Suprapubic skin (tissue), 4 donors: ENCODE results near the gene FGF1. TPM values are rescaled to one million over a fixed set of nuclear protein-coding genes. Genes with fewer than 3 reads are reported as not detected.
A peak's percentile ranks its signal among the peaks of the same experiment; 100 is the strongest.

Source experiments
- DNase-seq, 2 donors: peaks; one replicate each; pipeline ENCODE4 v3.0.0-alpha.2; 2019; ENCODE audit warnings: low spot score in 2 of 2
- H3K27ac ChIP-seq: fragments of 200-600 bp; sonication (generic); one replicate; pipeline ENCODE4 v1.5.1; 2019
- H3K27me3 ChIP-seq: fragments of 200-600 bp; sonication (generic); one replicate; pipeline ENCODE4 v1.5.1; 2019
- H3K36me3 ChIP-seq: fragments of 200-600 bp; sonication (generic); one replicate; pipeline ENCODE4 v1.5.1; 2019
- H3K4me1 ChIP-seq: fragments of 200-600 bp; sonication (generic); one replicate; pipeline ENCODE4 v1.5.1; 2019
- H3K4me3 ChIP-seq: fragments of 200-600 bp; sonication (generic); one replicate; pipeline ENCODE4 v1.5.1; 2019; ENCODE audit warnings: mild to moderate bottlenecking
- H3K9me3 ChIP-seq: fragments of 200-600 bp; sonication (generic); one replicate; pipeline ENCODE4 v1.5.1; 2019
- EP300 ChIP-seq: sonication (generic); formaldehyde crosslinking; IDR thresholded peaks from one replicate; pipeline ENCODE4 v1.6.1; 2017; ENCODE audit warnings: antibody characterized with exemption
- POLR2A ChIP-seq, 2 donors: fragments of 450-650 bp; IDR thresholded peaks; one replicate each; pipeline ENCODE4 v1.6.1; 2017; ENCODE audit warnings: antibody characterized with exemption in 2 of 2, mild to moderate bottlenecking in 2 of 2, moderate library complexity in 2 of 2
- POLR2AphosphoS5 ChIP-seq, 3 donors: sonication (generic); formaldehyde crosslinking; IDR thresholded peaks; one replicate each; pipeline ENCODE4 v1.6.1; 2017; ENCODE audit warnings: antibody characterized with exemption in 3 of 3
- WGBS: methylation state at CpG from one replicate; pipeline ENCODE4 v1.1.5; 2018; 5-methylcytosine and 5-hydroxymethylcytosine counted together
- total RNA-seq, 4 donors: library from RNA; depleted of rRNA; stranded (reverse); fragments of >200 nt; gene quantifications; one replicate each; pipeline ENCODE4 v1.1.0, GENCODE V29; 2016
- TF ChIP-seq, protein P1 (sequence below), 2 donors: fragments of 200-600 bp in 1 of 2; fragments of 450-650 bp in 1 of 2; sonication (generic) in 1 of 2; IDR thresholded peaks; one replicate each; pipeline ENCODE4 v1.5.1; 2016 to 2019; ENCODE audit warnings: antibody characterized with exemption in 2 of 2, mild to moderate bottlenecking in 1 of 2, moderate library complexity in 1 of 2

FGF1 gene
- total RNA-seq, 4 donors from 2014 or later, result 0.48 to 2.5 (median 1.9) TPM

- no peak for DNase-seq
- Histone ChIP-seq H3K36me3 (no peaks in the 10 kb centered on the region), H3K27ac (no peak overlapping the region), H3K9me3 (no peaks in the 10 kb centered on the region), H3K4me1 (peaks cover 10% of the 10 kb centered on the region), H3K4me3 (no peak overlapping the region), H3K27me3 (no peaks in the 10 kb centered on the region)
- TF ChIP-seq EP300 (no peak), POLR2AphosphoS5 (IDR thresholded peaks at IDR 0.05) (no peak), POLR2A (IDR thresholded peaks at IDR 0.05) (no peak)
- TF ChIP-seq, protein P1, sequence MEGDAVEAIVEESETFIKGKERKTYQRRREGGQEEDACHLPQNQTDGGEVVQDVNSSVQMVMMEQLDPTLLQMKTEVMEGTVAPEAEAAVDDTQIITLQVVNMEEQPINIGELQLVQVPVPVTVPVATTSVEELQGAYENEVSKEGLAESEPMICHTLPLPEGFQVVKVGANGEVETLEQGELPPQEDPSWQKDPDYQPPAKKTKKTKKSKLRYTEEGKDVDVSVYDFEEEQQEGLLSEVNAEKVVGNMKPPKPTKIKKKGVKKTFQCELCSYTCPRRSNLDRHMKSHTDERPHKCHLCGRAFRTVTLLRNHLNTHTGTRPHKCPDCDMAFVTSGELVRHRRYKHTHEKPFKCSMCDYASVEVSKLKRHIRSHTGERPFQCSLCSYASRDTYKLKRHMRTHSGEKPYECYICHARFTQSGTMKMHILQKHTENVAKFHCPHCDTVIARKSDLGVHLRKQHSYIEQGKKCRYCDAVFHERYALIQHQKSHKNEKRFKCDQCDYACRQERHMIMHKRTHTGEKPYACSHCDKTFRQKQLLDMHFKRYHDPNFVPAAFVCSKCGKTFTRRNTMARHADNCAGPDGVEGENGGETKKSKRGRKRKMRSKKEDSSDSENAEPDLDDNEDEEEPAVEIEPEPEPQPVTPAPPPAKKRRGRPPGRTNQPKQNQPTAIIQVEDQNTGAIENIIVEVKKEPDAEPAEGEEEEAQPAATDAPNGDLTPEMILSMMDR (IDR thresholded peaks at IDR 0.05), result no peak
- WGBS, result 92% methylated on average over 3 of the region's 3 CpGs
These were observed 88.9 kb downstream of the FGF1 start for GRCh38 chr5:142597025-142597424.

- Histone ChIP-seq H3K4me1 (no peaks in the 10 kb centered on the region), H3K27me3 (no peaks in the 10 kb centered on the region), H3K4me3 (no peak overlapping the region), H3K36me3 (no peaks in the 10 kb centered on the region), H3K9me3 (no peaks in the 10 kb centered on the region), H3K27ac (no peak overlapping the region)
- DNase-seq, result no peak
- TF ChIP-seq EP300, result no peak
- no peak for TF ChIP-seq POLR2A (IDR thresholded peaks at IDR 0.05)
- TF ChIP-seq, protein P1 (IDR thresholded peaks at IDR 0.05), result no peak
- no peak for TF ChIP-seq POLR2AphosphoS5 (IDR thresholded peaks at IDR 0.05)
- 91% methylated on average over 4 of the region's 4 CpGs for WGBS
These were observed 93.5 kb downstream of the FGF1 start for GRCh38 chr5:142592365-142592764.

- no peak overlapping the region for H3K4me3 ChIP-seq
- no peaks in the 10 kb centered on the region for H3K36me3 ChIP-seq
- DNase-seq, result no peak
- H3K27me3 ChIP-seq, result no peaks in the 10 kb centered on the region
- H3K4me1 ChIP-seq, result no peaks in the 10 kb centered on the region
- whole genome bisulfite sequencing, result 47% methylated on average over 4 of the region's 4 CpGs
- no peak overlapping the region for H3K27ac ChIP-seq
- TF ChIP-seq POLR2AphosphoS5 (IDR thresholded peaks at IDR 0.05), result no peak
- TF ChIP-seq EP300, result no peak
- H3K9me3 ChIP-seq, result no peaks in the 10 kb centered on the region
These were observed 95.2 kb downstream of the FGF1 start for GRCh38 chr5:142590451-142591231.

- Histone ChIP-seq H3K4me3 (no peak overlapping the region), H3K9me3 (no peaks in the 10 kb centered on the region), H3K36me3 (no peaks in the 10 kb centered on the region), H3K27ac (no peak overlapping the region), H3K4me1 (no peaks in the 10 kb centered on the region), H3K27me3 (no peaks in the 10 kb centered on the region)
- 93% methylated on average over 1 of the region's 1 CpG for WGBS
- TF ChIP-seq, protein P1 (IDR thresholded peaks at IDR 0.05), result no peak
- TF ChIP-seq POLR2AphosphoS5 (IDR thresholded peaks at IDR 0.05), result no peak
- no peak for TF ChIP-seq POLR2A (IDR thresholded peaks at IDR 0.05)
- TF ChIP-seq EP300, result no peak
- no peak for DNase-seq
These were observed 96.2 kb downstream of the FGF1 start for GRCh38 chr5:142589720-142590119.

GRCh38 chr5:142587354-142587965 lies 98.4 kb downstream of the FGF1 start:
- H3K36me3 ChIP-seq, result no peaks in the 10 kb centered on the region
- no peak overlapping the region for H3K4me3 ChIP-seq
- TF ChIP-seq, protein P1 (IDR thresholded peaks at IDR 0.05), result peak in 1 of 2 donors; percentile 8
- no peak for TF ChIP-seq EP300
- TF ChIP-seq POLR2AphosphoS5 (IDR thresholded peaks at IDR 0.05), result no peak
- TF ChIP-seq POLR2A (IDR thresholded peaks at IDR 0.05), result no peak
- 72% methylated on average over 6 of the region's 6 CpGs for WGBS
- no peaks in the 10 kb centered on the region for H3K9me3 ChIP-seq
- no peak for DNase-seq
- H3K4me1 ChIP-seq, result no peaks in the 10 kb centered on the region
- no peaks in the 10 kb centered on the region for H3K27me3 ChIP-seq
- no peak overlapping the region for H3K27ac ChIP-seq
